ENCODE data around the gene GPR132.
"Not testable (repeated sequence)": the region's sequence is repeated elsewhere in the genome, so short reads cannot be mapped to it uniquely, and the experiment has no call there.

The GPR132 gene
- total RNA-seq: 4.2 to 318 (median 16.8) reads per million in 18 experiments

GRCh38 chr14:105065280-105066228, at the start of gene GPR132:
TSS of gene GPR132 (minus strand) at chr14:105065430. CDS start at chr14:105055420, 10,010 bp downstream.
- peak; percentile 78 to 89 for DNase-seq

- DNase-seq: not testable (repeated sequence)
These were observed 44.0 kb upstream of the GPR132 start for GRCh38 chr14:105109243-105109642.

- DNase-seq: no peak
These were observed 43.3 kb upstream of the GPR132 start for GRCh38 chr14:105108516-105108864.

DNA sequence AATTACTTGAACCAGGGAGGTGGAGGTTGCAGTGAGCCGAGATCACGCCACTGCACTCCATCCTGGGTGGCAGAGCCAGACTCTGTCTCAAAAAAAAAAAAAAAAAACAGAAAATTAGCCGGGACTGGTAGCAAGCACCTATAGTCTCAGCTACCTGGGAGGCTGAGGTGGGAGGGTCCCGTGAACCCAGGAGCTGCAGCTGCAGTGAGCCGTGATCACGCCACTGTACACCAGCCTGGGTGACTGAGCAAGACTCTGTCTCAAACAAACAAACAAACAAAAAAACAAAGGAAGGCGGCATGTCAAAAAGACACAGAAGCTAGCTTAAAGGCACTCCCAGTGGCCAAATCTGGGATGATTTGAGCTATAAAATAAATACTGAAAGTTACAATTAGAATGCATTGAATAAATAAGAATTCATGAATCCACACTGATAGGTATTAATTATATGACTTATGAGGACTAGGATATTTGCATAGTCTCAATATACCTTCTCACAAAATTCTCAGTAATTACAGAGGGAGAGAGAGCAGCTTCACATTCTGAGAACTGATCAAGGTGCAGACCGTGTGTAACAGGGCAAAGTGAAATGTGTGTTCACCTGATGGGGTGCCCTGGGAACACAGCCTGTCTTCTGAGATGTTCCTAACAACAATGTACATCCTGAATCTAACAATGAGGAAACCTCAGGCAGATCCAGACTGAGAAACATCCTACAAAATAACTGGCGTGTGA, 42.7 kb upstream of the GPR132 start:
- no peak for DNase-seq

GRCh38 chr14:105107351-105107750, 42.1 kb upstream of the GPR132 start:
- no peak for DNase-seq

GRCh38 chr14:105105158-105105557, 39.9 kb upstream of the GPR132 start:
- no peak for DNase-seq

DNA sequence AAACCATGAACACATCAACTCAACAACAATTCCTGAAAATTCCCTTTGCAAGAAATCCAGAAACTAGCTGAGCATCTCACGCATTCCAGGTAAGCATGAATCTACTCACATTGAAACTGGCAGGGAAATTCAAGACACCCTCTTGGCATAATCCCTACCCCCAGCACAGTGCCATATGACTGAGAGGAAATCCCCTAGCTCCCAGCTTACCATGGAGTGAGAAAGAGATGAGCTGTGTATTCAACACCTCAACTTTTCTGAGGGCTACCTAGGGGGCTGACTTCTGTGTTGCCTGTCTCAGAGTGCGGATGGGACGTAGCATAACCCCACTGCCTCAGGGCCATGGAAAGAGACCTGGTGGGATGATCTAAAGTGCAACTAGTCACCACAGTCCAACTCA, 37.7 kb upstream of the GPR132 start:
- no peak for DNase-seq

- DNase-seq: no peak
These were observed 37.2 kb upstream of the GPR132 start for GRCh38 chr14:105102361-105102870.

GRCh38 chr14:105100910-105101309, 35.7 kb upstream of the GPR132 start:
- no peak for DNase-seq

DNA sequence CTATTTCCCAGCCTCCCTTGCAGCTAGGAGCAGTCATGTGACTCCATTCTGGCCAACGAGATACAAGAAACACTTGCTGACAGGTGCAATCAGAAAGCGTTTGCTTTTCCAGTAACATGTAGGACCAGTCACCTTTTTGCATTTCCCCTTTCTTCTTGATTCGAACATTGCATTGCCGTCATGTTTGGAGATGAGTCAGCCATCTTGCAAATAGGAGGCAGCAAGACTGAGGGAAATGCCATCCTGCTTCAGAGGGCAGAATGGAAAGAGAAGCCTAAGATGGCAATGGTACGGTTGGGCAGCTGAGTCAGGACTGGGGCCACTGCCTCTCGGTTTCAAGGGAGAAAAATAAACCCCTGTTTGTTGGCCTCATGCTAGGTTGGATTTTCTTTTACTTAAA, 34.5 kb upstream of the GPR132 start:
- DNase-seq: no peak

DNA sequence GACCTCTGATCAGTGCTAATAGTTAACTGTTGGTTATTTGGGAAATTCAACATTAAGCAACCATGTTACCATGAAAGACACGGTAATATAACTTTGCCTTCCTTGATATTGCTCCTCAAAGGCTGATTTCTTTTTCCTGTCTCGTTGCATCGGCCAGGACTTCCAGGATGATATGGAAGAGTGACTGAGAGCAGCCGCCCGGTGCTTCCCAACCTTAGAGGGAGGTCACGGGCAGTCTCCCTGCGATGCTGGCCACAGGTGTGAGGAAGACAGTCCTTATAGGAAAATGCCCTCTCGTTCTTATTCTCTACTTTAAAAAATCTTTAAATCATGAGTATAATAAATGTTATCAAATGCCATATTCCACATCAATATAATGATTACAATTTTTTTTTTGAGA, 33.1 kb upstream of the GPR132 start:
- DNase-seq: no peak

DNA sequence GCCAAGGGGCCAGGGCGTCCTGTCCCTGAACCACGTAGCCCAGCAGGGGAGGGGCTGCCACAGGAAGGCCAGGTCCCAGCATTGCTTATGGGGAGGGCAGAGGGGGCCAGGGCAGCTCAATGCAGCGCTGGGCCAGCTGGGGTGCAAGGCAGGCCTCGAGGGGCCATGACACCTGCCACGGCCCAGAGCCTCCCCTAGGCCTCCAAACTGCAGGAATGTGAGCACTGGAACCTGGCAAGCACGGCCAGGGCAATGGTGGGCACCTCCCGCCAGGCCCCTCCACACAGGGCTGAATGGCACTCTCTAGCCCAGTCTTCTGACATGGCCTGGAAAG, 32.5 kb upstream of the GPR132 start:
- no peak for DNase-seq

DNA sequence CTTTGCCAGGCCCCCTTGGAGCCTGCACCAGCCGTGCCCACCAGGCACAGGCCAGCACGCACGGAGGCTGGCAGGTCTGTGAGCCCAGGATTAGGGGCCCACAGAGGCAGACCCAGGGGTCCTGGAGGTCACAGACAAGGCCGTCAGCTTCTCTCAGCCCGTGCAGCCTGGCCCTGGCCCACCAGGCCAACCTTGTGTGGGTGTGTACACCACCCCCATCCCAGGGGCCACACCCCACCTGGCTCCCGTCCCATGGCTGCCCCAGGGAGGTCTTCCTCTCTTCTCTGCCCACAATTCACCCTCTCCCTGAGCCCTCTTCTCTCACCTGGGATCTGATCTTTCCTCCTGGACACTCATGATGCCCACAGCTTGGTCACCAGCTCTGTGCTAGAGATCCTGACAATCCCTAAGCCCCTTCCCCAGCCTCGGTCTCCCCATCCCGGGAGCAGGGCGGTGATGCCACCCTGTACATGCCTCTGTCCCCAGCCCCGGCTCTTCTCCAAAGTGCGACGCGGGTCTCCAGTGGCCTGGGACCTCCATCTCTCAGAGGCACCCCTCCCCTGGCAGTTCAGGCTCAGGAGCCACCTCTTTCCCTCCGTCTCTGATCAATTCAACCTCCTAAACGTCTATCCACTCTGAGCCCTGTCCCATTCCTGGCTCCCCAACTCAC, 31.1 kb upstream of the GPR132 start:
- DNase-seq: no peak

GRCh38 chr14:105095236-105095805, 30.1 kb upstream of the GPR132 start:
- DNase-seq: no peak

DNA sequence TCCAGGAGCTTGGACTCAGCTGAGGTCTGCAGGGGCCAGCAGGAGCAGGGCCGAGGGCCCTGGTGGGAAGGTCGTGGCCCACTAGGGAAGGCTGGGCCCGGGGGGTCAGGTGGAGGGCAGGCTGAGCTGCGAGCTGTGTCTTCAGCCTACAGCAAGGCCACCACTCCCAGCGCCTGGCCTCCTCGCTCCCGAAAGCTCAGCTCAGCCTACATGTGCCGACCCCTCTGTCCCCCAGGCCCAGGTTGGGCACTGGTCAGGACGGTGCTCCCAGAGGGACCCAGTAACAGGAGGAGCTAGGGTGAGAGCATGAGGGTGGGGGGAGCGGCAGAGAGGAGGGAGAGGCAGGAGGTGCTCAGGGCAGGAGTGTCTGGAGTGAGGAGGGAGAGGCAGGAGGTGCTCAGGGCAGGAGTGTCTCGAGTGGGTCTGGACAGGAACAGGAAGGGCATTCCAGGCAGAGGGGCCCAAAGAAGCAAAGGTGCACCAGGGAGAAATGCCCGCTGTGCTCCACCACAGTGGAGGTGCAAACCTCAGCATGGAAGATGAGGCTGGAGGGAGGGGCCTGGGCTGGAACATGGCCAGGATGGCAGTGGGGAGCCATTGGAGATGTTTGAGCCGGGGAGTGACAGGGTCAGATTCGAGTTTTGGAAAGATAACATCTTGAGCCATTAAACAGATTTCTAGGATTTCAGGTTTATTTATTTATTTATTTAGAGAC, 29.1 kb upstream of the GPR132 start:
- DNase-seq: no peak

GRCh38 chr14:105093431-105094192, 28.4 kb upstream of the GPR132 start:
- no peak for DNase-seq

GRCh38 chr14:105093038-105093430, 27.8 kb upstream of the GPR132 start:
- DNase-seq: no peak

GRCh38 chr14:105092171-105093037, 27.2 kb upstream of the GPR132 start:
- DNase-seq: no peak

- DNase-seq: no peak
These were observed 26.4 kb upstream of the GPR132 start for GRCh38 chr14:105091517-105092170.

DNA sequence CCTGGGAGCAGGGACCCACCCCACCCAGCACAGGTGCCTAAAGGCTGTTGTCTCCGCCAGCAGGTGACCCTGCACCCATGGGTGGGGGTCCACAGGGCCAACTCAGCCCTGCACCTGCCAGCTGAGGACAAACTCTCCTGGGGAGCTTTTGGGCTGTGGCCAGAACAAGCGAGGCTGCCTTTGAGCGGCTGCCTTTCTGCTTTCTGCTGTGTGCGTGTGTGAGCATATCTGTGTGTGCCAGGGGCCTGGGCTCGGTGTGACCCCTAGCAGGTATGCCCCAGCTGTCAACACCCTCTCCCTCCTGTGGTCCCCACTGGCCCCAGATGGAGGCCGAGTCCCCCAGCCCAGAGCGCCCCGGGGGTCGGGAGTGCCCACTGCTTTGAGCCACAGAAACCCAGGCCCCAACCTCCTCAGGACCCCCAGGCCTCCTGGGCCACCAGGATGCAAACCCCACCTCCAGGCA, 25.9 kb upstream of the GPR132 start:
- no peak for DNase-seq
